Measurements from ENCODE around the gene TRUB2. TPM values are rescaled to one million over a fixed set of nuclear protein-coding genes. Genes with fewer than 3 reads are reported as not detected.
"Not testable (repeated sequence)": the region's sequence is repeated elsewhere in the genome, so short reads cannot be mapped to it uniquely, and the experiment has no call there.

The TRUB2 gene
- total RNA-seq, 2 experiments from 2014 or later = 22.3 to 34.2 TPM

DNA sequence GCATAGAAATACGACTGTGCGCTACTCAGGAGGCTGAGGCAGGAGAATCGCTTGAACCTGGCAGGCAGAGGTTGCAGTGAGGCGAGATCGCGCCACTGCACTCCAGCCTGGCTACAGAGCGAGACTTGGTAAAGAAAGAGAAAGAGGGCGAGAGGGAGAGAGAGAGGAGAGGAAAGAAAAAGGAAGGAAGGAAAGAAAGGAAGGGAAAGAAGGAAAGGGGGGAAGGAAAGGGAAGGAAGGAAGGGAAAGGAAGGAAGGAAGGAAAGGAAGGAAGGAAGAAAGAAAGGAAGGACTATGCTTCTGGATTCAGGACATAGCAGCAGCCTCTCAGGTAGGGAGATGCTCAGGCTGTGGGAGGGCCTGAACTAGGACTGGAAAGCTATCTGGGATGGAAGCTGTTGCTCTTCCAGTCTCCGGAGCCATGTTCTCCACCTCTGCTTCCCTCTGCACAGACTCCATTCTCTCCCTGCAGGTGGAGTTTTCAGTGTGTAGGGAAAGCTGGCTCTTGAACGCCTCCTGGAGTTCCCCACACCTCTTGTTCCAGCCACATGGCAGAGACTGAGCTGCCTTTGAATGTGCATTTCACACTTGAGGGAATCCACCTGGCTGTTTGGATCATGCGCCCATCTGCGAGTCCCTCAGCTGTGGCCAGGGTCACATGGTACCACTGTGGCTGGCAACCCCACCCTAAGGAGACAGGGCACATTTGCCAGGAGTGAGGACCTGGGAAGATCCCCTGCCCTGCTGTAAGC, 37.0 kb downstream of the TRUB2 start:
- Mint-ChIP-seq H3K27me3 (no peaks in the 10 kb centered on the region), H3K27ac (peak overlapping the region; percentile 31)
- CTCF ChIA-PET = no interaction called here

DNA sequence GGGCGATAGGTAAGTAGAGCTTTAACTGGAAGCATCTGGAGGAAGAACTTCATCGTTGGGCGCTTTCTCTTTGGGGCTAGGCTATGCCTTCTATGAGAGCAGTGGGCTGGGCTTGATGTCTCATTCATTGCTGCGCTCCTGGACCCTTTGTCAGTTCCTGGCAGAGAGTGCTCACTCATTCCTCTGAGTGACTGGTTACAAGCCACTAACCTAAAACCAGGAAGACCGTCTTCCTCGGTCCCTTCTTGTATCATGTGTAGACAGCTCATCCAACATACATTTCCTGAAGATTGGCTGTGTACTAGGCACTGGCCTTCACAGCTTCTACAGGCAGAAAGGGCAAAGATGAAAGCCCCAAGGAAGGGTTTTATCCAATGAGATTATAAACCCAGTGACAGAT, 39.7 kb downstream of the TRUB2 start:
- no peak for ATAC-seq
- Mint-ChIP-seq H3K27ac (no peak overlapping the region), H3K4me1 (peaks cover 11% of the 10 kb centered on the region), H3K27me3 (no peaks in the 10 kb centered on the region), H3K4me3 (no peak overlapping the region), H3K36me3 (no peaks in the 10 kb centered on the region), H3K9me3 (ENCODE audit: low read depth) (no peaks in the 10 kb centered on the region)
- DNase-seq = no peak
- CTCF ChIA-PET = interaction anchor here (1.7 kb wide), 1 partner anchor 13 kb away, joined by 6 read pairs; no protein-coding TSS in a partner anchor

More for the DNA sequence above, 37.0 kb downstream of the TRUB2 start:
- H3K36me3 Mint-ChIP-seq = no peaks in the 10 kb centered on the region
- no peak overlapping the region for H3K4me3 Mint-ChIP-seq
- no peak for ATAC-seq
- H3K9me3 Mint-ChIP-seq (ENCODE audit: low read depth) = no peaks in the 10 kb centered on the region
- H3K4me1 Mint-ChIP-seq = peaks cover 2% of the 10 kb centered on the region
- DNase-seq = no peak

DNA sequence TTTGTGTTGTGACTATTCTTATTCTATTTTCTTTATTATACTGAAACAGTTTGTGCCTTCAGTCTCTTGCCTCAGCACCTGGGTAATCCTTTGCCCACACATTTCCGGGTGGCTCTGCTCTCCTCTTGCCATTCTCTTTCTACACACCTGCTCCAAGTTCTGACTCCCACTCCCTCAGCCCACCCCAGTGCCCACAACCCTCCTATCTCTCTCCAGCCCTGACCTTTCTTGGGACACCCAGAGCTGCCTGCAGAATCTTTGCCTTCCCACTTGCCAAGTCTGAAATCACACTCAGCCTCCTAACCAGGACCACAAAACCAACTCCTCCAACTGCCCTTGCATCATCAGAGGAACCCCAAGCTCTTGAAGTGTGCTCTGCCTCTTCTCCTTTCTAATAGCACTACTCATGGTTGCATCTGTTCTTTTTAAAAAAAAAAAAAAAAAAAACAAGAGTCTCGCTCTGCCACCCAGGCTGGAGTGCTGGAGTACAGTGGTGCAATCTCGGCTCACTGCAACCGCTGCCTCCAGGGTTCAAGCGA, 42.1 kb downstream of the TRUB2 start:
- no peaks in the 10 kb centered on the region for H3K9me3 Mint-ChIP-seq (ENCODE audit: low read depth)
- no peak for DNase-seq
- peaks cover 23% of the 10 kb centered on the region for H3K4me1 Mint-ChIP-seq
- CTCF ChIA-PET = no interaction called here
- no peak for ATAC-seq
- no peaks in the 10 kb centered on the region for H3K27me3 Mint-ChIP-seq
- H3K36me3 Mint-ChIP-seq = no peaks in the 10 kb centered on the region
- H3K27ac Mint-ChIP-seq = peak overlapping the region; percentile 65
- H3K4me3 Mint-ChIP-seq = no peak overlapping the region

DNA sequence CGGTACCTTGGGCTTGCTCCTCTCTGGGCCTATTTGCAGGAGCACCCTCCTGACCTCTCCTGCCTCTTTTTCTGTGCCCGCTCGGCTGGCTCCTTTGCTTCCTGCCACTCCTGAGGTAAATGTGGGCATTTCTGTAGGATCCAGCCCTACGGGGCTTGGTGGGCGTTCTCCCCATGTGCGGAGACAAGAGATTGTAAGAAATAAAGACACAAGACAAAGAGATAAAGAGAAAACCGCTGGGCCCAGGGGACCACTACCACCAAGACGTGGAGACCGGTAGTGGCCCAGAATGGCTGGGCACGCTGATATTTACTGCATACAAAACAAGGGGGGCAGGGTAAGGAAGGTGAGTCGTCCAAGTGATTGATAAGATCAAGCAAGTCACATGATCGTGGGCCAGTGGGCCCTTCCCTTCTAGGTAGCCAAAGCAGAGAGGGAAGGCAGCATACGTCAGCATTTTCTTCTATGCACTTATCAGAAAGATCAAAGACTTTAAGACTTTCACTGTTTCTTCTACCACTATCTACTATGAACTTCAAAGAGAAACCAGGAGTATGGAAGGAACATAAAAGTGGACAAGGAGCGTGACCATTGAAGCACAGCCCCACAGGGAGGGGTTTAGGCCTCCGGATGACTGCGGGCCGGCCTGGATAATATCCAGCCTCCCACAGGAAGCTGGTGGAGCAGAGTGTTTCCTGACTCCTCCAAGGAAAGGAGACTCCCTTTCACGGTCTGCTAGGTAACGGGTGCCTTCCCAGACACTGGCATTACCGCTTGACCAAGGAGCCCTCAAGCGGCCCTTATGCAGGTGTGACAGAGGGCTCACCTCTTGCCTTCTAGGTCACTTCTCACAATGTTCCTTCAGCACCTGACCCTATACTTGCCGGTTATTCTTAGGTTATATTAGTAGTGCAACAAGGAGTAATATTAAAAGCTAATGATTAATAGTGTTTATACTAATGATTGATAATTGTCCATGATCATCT, 42.9 kb downstream of the TRUB2 start:
- CTCF ChIA-PET = interaction anchor here (1.6 kb wide), 1 partner anchor 83 kb away, joined by 4 read pairs; no protein-coding TSS in a partner anchor
- not testable (repeated sequence) for DNase-seq; ATAC-seq; H3K9me3 Mint-ChIP-seq (ENCODE audit: low read depth); H3K36me3 Mint-ChIP-seq; H3K27me3 Mint-ChIP-seq; H3K27ac Mint-ChIP-seq; H3K4me3 Mint-ChIP-seq
- H3K4me1 Mint-ChIP-seq = peaks cover 31% of the 10 kb centered on the region

DNA sequence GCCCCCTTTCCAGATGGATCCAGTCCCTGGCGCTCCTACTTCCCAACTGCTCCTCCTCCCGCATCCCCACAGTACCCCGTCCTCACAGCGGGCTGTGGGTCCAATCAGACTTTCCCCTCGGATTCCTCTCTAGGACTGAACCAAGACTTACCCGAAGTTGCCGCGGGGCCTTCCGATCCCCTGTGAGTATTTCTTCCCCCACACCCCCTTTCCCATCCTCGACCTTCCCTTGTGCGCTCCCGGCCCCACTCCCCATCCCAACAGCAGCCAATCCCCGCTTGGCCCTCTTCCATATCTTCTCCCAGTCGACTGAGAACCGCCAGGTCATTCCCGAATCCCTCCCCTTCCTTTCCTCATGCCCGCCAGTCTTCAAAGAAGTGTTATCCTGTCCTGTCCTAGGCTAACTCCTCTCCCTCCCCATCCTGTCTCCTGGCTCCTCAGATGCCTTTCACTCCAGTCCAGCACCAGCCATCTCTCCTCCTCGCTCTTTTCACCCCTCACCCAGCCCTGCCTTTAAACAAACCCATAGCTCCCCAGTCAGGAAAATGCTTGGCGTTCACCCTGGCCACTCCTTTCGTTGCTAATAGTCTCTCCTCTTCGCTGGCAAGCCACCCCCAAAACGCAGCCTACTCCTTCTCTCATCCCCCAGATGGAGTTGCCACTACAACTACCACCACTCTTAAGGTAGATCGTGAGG, 45.5 kb downstream of the TRUB2 start:
- Mint-ChIP-seq H3K4me1 (peaks cover 50% of the 10 kb centered on the region), H3K27me3 (no peaks in the 10 kb centered on the region), H3K4me3 (peak overlapping the region; percentile 94), H3K36me3 (peaks cover 5% of the 10 kb centered on the region), H3K9me3 (ENCODE audit: low read depth) (no peaks in the 10 kb centered on the region), H3K27ac (peak overlapping the region; percentile 92)
- no peak for ATAC-seq
- DNase-seq = no peak
- CTCF ChIA-PET = interaction anchor here (0.7 to 1.0 kb wide), 4 partner anchors 19 to 85 kb away, joined by 3 to 7 read pairs (median 3); no protein-coding TSS in a partner anchor

DNA sequence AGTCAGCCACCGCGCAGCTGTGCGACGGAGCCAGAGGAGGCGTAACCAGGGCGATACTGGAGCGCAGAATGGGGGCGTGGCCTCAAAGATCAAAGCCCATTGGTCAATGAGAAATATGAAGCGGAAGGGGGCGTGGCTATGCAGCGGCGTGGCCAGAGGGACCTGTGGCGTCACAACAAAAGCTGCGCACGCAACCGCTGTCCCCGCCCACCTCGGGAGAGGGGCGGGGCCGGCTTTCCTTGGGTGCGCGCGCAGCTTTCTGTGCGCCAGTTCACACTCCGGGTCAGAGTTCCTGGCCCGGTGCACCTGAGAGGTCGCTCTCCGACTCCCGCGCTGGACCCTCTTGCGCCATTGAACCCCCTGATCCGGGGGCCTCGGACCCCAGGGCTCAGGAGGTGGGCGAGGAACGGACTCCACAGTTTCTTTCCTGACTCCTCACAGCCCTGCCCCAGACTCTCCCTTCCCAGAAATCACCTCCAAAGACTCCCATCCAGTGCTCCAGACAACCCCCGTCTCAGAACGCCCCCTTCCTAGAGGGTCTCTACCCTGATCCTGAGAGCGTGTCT, 46.2 kb downstream of the TRUB2 start, which contains the start of gene SWI5:
Gene SWI5 (plus strand): TSS at position 269 of the 566 bp plus-strand sequence.
- CTCF ChIA-PET = interaction anchor here (0.6 to 1.0 kb wide), 6 partner anchors 19 to 261 kb away, joined by 3 to 7 read pairs (median 3); no protein-coding TSS in a partner anchor
- H3K27ac Mint-ChIP-seq = peak within 1 kb of the TSS; percentile 92
- peaks cover 50% of the 10 kb centered on the region for H3K4me1 Mint-ChIP-seq
- peak; percentile 97 for ATAC-seq
- H3K4me3 Mint-ChIP-seq = peak within 1 kb of the TSS; percentile 94
- no peaks in the 10 kb centered on the region for H3K27me3 Mint-ChIP-seq
- peaks cover 9% of the 10 kb centered on the region for H3K36me3 Mint-ChIP-seq
- peak; percentile 100 for DNase-seq
- H3K9me3 Mint-ChIP-seq (ENCODE audit: low read depth) = no peaks in the 10 kb centered on the region

DNA sequence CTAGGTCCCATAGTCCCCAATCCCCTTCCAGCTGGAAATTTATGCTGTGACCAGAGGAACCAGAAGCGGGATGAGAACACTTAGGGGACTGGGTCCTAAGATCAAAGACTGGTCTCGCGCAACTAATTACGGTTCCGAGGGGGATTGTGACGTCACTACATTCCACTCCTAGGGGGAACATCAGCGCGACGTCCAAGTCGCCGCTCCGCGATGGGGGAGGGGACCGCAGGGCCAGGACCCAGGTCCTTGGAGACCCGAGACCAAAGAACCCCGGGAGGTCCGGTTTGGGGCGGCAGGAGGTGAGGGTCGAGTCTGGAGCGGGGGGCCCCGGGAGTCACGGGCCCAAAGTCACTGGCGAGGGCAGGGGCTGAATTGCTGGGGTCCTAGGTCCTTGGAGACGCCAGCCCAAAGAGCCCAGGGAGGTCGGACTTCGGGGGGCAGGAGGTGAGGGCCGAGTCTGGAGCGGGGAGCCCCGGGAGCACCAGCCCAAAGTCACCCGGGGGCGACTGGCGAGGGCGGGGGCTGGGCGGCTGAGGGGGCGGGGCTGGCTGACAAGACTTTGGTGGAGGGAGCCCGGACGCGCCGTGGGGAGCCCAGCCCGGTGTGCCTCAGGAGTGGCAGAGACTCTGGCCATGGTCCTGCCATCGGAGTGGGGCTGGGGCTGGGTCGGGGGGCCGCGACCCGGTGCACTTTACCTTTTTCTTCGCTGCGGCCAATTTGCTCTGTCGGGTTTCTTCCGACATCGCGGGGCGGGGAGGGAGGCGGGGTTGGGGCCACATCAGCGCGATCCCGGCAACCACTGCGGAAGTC, 46.8 kb downstream of the TRUB2 start, which contains the start of gene GOLGA2:
Gene GOLGA2 (minus strand): TSS at position 810 of the 810 bp plus-strand sequence. CDS start 31 bp downstream, at position 779.
- H3K4me1 Mint-ChIP-seq = peaks cover 49% of the 10 kb centered on the region
- CTCF ChIA-PET = interaction anchor here (0.6 to 1.0 kb wide), 6 partner anchors 20 to 262 kb away, joined by 3 to 7 read pairs (median 3); no protein-coding TSS in a partner anchor
- peak within 1 kb of the TSS; percentile 92 for H3K27ac Mint-ChIP-seq
- H3K9me3 Mint-ChIP-seq (ENCODE audit: low read depth) = no peaks in the 10 kb centered on the region
- peak; percentile 50 for DNase-seq
- peaks cover 10% of the 10 kb centered on the region for H3K36me3 Mint-ChIP-seq
- H3K27me3 Mint-ChIP-seq = no peaks in the 10 kb centered on the region
- H3K4me3 Mint-ChIP-seq = peak within 1 kb of the TSS; percentile 94
- ATAC-seq = peak; percentile 76

DNA sequence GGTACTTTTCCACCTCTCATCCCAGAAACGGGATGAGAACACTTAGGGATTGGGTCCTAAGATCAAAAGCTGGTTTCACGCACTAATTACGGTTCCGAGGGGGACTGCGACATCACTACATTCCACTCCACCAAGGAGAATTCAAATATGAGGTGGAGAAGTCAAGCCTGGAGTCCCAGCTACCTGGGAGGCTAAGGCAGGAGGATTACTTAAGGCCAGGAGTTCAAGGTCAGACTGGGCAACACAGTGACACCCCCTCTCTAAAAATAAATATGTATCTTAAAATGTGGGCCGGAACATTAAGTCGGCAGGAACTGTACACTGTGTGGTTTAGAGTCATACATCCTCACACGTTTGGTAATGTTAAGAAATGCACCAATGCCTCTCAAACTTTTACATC, 48.0 kb downstream of the TRUB2 start:
- CTCF ChIA-PET = interaction anchor here (1.8 to 3.6 kb wide), 2 partner anchors 19 to 67 kb away, joined by 3 to 12 read pairs; no protein-coding TSS in a partner anchor
- Mint-ChIP-seq H3K27me3 (no peaks in the 10 kb centered on the region), H3K9me3 (ENCODE audit: low read depth) (no peaks in the 10 kb centered on the region), H3K27ac (no peak overlapping the region), H3K4me3 (peak overlapping the region; percentile 16), H3K4me1 (peaks cover 42% of the 10 kb centered on the region), H3K36me3 (peaks cover 10% of the 10 kb centered on the region)
- DNase-seq = no peak
- no peak for ATAC-seq

DNA sequence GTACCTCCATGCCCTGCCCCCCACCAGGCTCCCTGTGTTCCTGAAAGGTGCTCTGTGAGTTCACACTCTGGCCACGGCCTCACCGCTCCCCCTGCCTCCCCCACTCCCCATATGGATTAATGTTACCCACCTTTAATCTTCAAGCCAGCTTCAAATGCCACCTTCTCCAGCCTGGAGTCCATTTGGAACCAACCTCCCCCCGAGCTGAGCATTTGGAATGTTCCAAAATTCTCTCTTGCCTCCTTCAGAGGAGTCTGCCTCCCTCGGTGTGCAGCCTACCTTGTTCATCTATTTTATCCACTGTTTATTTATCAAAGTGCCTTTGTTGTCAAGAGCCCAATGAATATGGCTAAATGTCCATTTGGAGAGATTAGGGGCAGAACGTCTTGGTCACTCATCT, 50.7 kb downstream of the TRUB2 start:
- Mint-ChIP-seq H3K36me3 (peaks cover 11% of the 10 kb centered on the region), H3K4me3 (no peak overlapping the region), H3K9me3 (ENCODE audit: low read depth) (no peaks in the 10 kb centered on the region), H3K27me3 (no peaks in the 10 kb centered on the region), H3K27ac (no peak overlapping the region), H3K4me1 (peaks cover 33% of the 10 kb centered on the region)
- CTCF ChIA-PET = interaction anchor here (1.0 to 3.6 kb wide), 3 partner anchors 16 to 154 kb away, joined by 3 to 12 read pairs (median 3); no protein-coding TSS in a partner anchor
- DNase-seq (no peak), ATAC-seq (no peak)

DNA sequence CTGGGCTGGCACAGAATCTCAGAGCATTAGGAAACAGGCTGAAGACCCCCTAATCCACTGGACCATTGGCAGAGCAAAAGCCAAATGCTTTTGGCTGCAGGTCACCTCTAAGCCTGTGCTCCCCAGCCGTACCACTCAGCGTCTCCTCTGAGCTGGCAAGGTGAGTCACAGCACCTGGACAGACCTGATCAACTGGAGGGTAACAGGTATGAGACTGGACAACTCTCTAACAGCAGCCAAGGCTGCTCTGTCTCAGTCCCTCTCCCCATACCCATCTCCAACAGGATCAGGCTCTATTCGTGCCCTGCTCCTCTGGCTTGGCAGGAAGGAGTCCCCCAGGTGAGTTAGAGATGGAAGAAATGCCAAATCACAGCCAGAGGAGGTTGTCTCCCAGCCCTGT, 51.1 kb downstream of the TRUB2 start:
- no peak for ATAC-seq
- H3K9me3 Mint-ChIP-seq (ENCODE audit: low read depth) = no peaks in the 10 kb centered on the region

DNA sequence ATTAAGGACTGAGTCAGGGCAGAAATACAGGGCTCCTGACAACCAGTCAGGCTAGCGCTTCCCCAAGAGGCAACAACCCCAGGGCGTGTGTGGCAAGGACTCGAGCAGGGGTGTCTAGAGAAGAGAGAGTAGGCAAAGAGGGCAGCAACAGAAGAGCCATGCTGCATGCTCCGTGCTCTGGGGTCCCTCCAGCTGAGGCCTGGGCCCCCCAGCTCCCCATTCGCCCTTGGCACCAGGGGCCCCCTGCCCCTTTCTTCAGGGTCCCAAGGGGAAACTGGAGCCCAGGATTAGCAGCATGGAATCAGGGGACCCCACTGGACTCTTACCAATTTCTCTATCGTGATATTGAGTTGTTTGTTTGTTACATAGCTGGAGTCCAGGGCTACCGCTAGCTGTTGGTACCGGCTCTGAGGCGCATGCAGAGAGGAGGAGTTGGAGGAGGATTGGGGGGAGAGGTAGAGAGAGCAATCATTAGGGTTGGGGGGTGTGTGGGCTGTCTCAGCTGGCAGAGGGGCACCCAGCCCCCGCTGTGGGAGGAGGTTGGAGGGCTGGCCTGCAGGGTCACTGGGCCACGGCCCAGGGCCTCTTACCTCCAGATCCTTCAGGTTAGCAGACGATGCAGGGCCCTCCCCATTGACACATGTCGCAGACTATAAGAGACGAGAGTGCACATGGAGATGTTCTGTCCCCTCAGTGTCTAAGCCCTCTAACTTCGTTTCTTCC, 55.2 kb downstream of the TRUB2 start:
- H3K27ac Mint-ChIP-seq = no peak overlapping the region
- no peak for ATAC-seq
- CTCF ChIA-PET = no interaction called here
- no peak for DNase-seq
- H3K9me3 Mint-ChIP-seq (ENCODE audit: low read depth) = no peaks in the 10 kb centered on the region
- H3K27me3 Mint-ChIP-seq = no peaks in the 10 kb centered on the region
- no peaks in the 10 kb centered on the region for H3K4me1 Mint-ChIP-seq
- no peak overlapping the region for H3K4me3 Mint-ChIP-seq
- H3K36me3 Mint-ChIP-seq = peaks cover 9% of the 10 kb centered on the region

More for the DNA sequence above, 51.1 kb downstream of the TRUB2 start:
- CTCF ChIA-PET = interaction anchor here (1.0 to 3.6 kb wide), 3 partner anchors 16 to 154 kb away, joined by 3 to 12 read pairs (median 3); no protein-coding TSS in a partner anchor
- no peak overlapping the region for H3K4me3 Mint-ChIP-seq
- no peak overlapping the region for H3K27ac Mint-ChIP-seq
- no peak for DNase-seq
- no peaks in the 10 kb centered on the region for H3K27me3 Mint-ChIP-seq
- H3K36me3 Mint-ChIP-seq = peaks cover 11% of the 10 kb centered on the region
- peaks cover 30% of the 10 kb centered on the region for H3K4me1 Mint-ChIP-seq

Data from activated CD8-positive, alpha-beta memory T cell treated with anti-CD3 and anti-CD28 coated beads, Interleukin-2, amount 10 ng/mL, durations not matched to agents 7 days and 5 days (primary cell).